ENCODE measurements around the gene MPPE1. TPM values are rescaled to one million over a fixed set of nuclear protein-coding genes. Genes with fewer than 3 reads are reported as not detected.
A peak's percentile ranks its signal among the peaks of the same experiment; 100 is the strongest.

MPPE1 gene
- total and polyA plus RNA-seq, 9 of the 15 experiments (the other 6 are each of a cell fraction or from before 2014, with no cell fraction given) = 10.7 to 19.5 (median 13.3) TPM

DNA sequence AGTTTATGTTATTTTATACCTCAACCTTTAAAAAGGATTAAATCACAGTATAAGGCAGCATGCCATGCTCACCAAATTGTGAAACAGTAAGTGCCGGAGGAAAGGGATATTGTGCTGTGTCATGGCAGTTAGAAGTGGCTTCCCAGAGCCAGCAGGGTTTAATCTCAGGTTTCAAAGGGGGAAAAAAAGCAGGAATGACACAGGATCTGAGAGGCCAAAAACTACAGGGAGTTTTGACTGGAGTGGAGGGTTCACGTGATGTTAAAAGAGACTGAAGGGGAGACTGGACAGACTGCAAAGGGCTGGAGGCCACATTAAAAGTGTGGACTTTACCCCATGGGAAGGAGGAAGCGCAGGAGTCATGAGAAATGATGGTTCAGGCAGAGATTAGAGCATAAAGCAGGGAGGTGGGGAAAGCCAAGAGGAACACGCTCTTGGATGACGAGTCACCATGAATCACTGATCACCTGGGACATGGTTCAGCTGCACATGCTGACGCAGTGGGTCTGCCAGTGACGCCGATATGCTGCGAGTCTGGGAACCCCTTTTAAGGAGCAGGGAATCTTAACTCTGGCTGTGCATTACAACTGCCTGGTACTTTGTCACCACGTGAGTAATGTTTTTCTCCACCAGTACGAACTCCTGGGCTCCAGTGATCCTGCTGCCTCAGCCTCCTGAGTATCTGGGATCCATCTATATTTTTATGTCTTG is 50.8 kb downstream of the MPPE1 start (continued):
- TF ChIP-seq, protein P1, sequence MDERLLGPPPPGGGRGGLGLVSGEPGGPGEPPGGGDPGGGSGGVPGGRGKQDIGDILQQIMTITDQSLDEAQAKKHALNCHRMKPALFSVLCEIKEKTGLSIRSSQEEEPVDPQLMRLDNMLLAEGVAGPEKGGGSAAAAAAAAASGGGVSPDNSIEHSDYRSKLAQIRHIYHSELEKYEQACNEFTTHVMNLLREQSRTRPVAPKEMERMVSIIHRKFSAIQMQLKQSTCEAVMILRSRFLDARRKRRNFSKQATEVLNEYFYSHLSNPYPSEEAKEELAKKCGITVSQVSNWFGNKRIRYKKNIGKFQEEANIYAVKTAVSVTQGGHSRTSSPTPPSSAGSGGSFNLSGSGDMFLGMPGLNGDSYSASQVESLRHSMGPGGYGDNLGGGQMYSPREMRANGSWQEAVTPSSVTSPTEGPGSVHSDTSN (CRISPR knock-in tag; IDR thresholded peaks at IDR 0.05; ENCODE audit: low read depth) = no peak
- TF ChIP-seq, protein P1 (tag; conservative IDR thresholded peaks at IDR 0.05; ENCODE audit: low read depth) = peak; percentile 70
- TF ChIP-seq RNF2 (IDR thresholded peaks at IDR 0.05) (no peak), CBFA2T3 (IDR thresholded peaks at IDR 0.05) (peak; percentile 39), YBX1 (IDR thresholded peaks at IDR 0.05) (no peak), COPS2 (conservative IDR thresholded peaks at IDR 0.05) (no peak), NBN (IDR thresholded peaks at IDR 0.05; ENCODE audit: low read depth) (peak; percentile 68; the same call in 1 of the 2 replicates), CREB1 (IDR thresholded peaks at IDR 0.05) (peak; percentile 92), CREB1 (CRISPR knock-in tag; IDR thresholded peaks at IDR 0.05) (peak; percentile 84), TRIM28 (IDR thresholded peaks at IDR 0.05) (no peak)
- TF ChIP-seq, protein P2, sequence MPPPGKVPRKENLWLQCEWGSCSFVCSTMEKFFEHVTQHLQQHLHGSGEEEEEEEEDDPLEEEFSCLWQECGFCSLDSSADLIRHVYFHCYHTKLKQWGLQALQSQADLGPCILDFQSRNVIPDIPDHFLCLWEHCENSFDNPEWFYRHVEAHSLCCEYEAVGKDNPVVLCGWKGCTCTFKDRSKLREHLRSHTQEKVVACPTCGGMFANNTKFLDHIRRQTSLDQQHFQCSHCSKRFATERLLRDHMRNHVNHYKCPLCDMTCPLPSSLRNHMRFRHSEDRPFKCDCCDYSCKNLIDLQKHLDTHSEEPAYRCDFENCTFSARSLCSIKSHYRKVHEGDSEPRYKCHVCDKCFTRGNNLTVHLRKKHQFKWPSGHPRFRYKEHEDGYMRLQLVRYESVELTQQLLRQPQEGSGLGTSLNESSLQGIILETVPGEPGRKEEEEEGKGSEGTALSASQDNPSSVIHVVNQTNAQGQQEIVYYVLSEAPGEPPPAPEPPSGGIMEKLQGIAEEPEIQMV (tag; conservative IDR thresholded peaks at IDR 0.05; ENCODE audit: low read depth) = no peak
- TF ChIP-seq, protein P3, sequence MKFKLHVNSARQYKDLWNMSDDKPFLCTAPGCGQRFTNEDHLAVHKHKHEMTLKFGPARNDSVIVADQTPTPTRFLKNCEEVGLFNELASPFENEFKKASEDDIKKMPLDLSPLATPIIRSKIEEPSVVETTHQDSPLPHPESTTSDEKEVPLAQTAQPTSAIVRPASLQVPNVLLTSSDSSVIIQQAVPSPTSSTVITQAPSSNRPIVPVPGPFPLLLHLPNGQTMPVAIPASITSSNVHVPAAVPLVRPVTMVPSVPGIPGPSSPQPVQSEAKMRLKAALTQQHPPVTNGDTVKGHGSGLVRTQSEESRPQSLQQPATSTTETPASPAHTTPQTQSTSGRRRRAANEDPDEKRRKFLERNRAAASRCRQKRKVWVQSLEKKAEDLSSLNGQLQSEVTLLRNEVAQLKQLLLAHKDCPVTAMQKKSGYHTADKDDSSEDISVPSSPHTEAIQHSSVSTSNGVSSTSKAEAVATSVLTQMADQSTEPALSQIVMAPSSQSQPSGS (CRISPR knock-in tag; IDR thresholded peaks at IDR 0.05) = no peak
- TF ChIP-seq, protein P4, sequence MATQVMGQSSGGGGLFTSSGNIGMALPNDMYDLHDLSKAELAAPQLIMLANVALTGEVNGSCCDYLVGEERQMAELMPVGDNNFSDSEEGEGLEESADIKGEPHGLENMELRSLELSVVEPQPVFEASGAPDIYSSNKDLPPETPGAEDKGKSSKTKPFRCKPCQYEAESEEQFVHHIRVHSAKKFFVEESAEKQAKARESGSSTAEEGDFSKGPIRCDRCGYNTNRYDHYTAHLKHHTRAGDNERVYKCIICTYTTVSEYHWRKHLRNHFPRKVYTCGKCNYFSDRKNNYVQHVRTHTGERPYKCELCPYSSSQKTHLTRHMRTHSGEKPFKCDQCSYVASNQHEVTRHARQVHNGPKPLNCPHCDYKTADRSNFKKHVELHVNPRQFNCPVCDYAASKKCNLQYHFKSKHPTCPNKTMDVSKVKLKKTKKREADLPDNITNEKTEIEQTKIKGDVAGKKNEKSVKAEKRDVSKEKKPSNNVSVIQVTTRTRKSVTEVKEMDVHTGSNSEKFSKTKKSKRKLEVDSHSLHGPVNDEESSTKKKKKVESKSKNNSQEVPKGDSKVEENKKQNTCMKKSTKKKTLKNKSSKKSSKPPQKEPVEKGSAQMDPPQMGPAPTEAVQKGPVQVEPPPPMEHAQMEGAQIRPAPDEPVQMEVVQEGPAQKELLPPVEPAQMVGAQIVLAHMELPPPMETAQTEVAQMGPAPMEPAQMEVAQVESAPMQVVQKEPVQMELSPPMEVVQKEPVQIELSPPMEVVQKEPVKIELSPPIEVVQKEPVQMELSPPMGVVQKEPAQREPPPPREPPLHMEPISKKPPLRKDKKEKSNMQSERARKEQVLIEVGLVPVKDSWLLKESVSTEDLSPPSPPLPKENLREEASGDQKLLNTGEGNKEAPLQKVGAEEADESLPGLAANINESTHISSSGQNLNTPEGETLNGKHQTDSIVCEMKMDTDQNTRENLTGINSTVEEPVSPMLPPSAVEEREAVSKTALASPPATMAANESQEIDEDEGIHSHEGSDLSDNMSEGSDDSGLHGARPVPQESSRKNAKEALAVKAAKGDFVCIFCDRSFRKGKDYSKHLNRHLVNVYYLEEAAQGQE (IDR thresholded peaks at IDR 0.05; ENCODE audit: borderline replicate concordance) = peak; percentile 4; the same call in 1 of the 2 replicates
- TF ChIP-seq, protein P4 (CRISPR knock-in tag; IDR thresholded peaks at IDR 0.05; ENCODE audit: low read depth) = no peak
- TF ChIP-seq, protein P5, sequence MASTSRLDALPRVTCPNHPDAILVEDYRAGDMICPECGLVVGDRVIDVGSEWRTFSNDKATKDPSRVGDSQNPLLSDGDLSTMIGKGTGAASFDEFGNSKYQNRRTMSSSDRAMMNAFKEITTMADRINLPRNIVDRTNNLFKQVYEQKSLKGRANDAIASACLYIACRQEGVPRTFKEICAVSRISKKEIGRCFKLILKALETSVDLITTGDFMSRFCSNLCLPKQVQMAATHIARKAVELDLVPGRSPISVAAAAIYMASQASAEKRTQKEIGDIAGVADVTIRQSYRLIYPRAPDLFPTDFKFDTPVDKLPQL (IDR thresholded peaks at IDR 0.05; ENCODE audit: extremely low read depth, insufficient read length) = no peak
